Adrenal gland (tissue), 12 donors: ENCODE data around the gene LBH. TPM values are rescaled to one million over a fixed set of nuclear protein-coding genes. Genes with fewer than 3 reads are reported as not detected.

Source experiments
- DNase-seq, 7 donors: peaks; one replicate each; pipeline ENCODE4 v3.0.0-alpha.2; 2019 to 2020
- H3K27ac ChIP-seq, 5 donors: fragments of 200-600 bp; sonication (generic) in 4 of 5; 1 replicate in 3 of 5; 2 replicates in 2 of 5; pipeline versions ENCODE4 v1.5.1 to v1.8.0; 2016 to 2020; ENCODE audit warnings: mild to moderate bottlenecking in 1 of 5
- H3K27me3 ChIP-seq: fragments of 200-600 bp; 2 replicates; pipeline ENCODE4 v1.8.0; 2021
- H3K36me3 ChIP-seq, 2 donors: fragments of 200-600 bp; replicated peaks in 1 of 2; 1 replicate in 1 of 2; 2 replicates in 1 of 2; pipeline versions ENCODE4 v1.5.1 to v1.8.0; 2018 to 2022
- H3K4me1 ChIP-seq, 2 donors: fragments of 200-600 bp; replicated peaks in 1 of 2; 1 replicate in 1 of 2; 2 replicates in 1 of 2; pipeline versions ENCODE4 v1.5.1 to v1.8.0; 2018 to 2021
- H3K4me3 ChIP-seq, 4 donors: fragments of 200-600 bp; sonication (generic) in 3 of 4; one replicate each; pipeline ENCODE4 v1.5.1; 2016 to 2018
- H3K9me3 ChIP-seq, 3 donors: fragments of 200-600 bp; sonication (generic) in 1 of 3; replicated peaks in 1 of 3; 1 replicate in 2 of 3; 2 replicates in 1 of 3; pipeline versions ENCODE4 v1.5.1 to v1.8.0; 2016 to 2021
- CTCF ChIP-seq, 6 experiments: fragments of 450-650 bp in 4 of 6; fragments of 200-600 bp in 2 of 6; sonication (generic) in 1 of 6; IDR thresholded peaks; 1 replicate in 5 of 6; 2 replicates in 1 of 6; pipeline versions ENCODE4 v1.5.1 to v1.8.0; 2016 to 2021; ENCODE audit warnings: antibody characterized with exemption in 6 of 6, mild to moderate bottlenecking in 2 of 6, moderate library complexity in 1 of 6
- POLR2A ChIP-seq, 2 donors: fragments of 450-650 bp; IDR thresholded peaks; one replicate each; pipeline ENCODE4 v1.6.1; 2017; ENCODE audit warnings: antibody characterized with exemption in 2 of 2, mild to moderate bottlenecking in 2 of 2, moderate library complexity in 1 of 2
- WGBS, 4 donors: extraction: QIAGEN DNeasy Blood & Tissue Kit in 2 of 4; methylation state at CpG; one replicate each; pipeline versions ENCODE4 v1.1.5 to v1.1.7; 2013 to 2017; 5-methylcytosine and 5-hydroxymethylcytosine counted together
- intact Hi-C, 2 donors: fragments of 100-400 bp; cut with DNase I; formaldehyde crosslinking; loops; one replicate each; pipeline versions ENCODE4 v1.14.1 to v1.15.0; 2022 to 2023
- polyA plus RNA-seq, 3 donors: library from polyadenylated mRNA; stranded (reverse); fragments of 200-250 nt in 2 of 3; fragments of 350-450 nt in 1 of 3; fragmentation: Illumina TruSeq in 1 of 3; extraction: RNeasy Lipid Tissue Mini Kit (QIAGEN cat#74804) in 1 of 3; gene quantifications; one replicate each; pipeline ENCODE4 v1.2.3, GENCODE V29; 2013 to 2014
- total RNA-seq, 9 donors: library from RNA; depleted of rRNA in 4 of 9; stranded (reverse); fragments of >200 nt in 4 of 9; fragments of 120-200 nt in 1 of 9; fragmentation: NEBNext Ultra II Directional in 1 of 9; extraction: Animal tissue kit (Norgen Biotek cat#: 25700) in 1 of 9; gene quantifications; one replicate each; pipeline versions ENCODE4 v1.1.0 to v1.2.4, GENCODE V29; 2013 to 2023
- donor health status: healthy with polysubstance abuse.
- donor health status: Bipolar disorder and iron deficiency.
- donor health status: DM: yes; HTN: yes; CAD: no.
- donor health status: DM: no; HTN: no; CAD: no.
- donor health status: DM: no; HTN: no; CAD: no.
- donor health status: DM: yes; HTN: yes; CAD: no.

Gene LBH
- total and polyA plus RNA-seq, 12 donors, result 7.6 to 76.4 (median 11.4) TPM

GRCh38 chr2:30248791-30249190 is 17.5 kb downstream of the LBH start:
- peaks cover 17 to 29% of the 10 kb centered on the region in 2 donors for H3K4me1 ChIP-seq
- no peak for DNase-seq
- no peaks in the 10 kb centered on the region for H3K36me3 ChIP-seq
- no peak overlapping the region for H3K27ac ChIP-seq
- TF ChIP-seq CTCF (IDR thresholded peaks at IDR 0.05) (no peak), POLR2A (IDR thresholded peaks at IDR 0.05) (no peak)
- no peaks in the 10 kb centered on the region for H3K9me3 ChIP-seq
- 76 to 91% (median 83%) methylated on average over 2 of the region's 2 CpGs for WGBS, 4 donors
- no peaks in the 10 kb centered on the region for H3K27me3 ChIP-seq
- H3K4me3 ChIP-seq, result no peak overlapping the region
- intact Hi-C loops, result no loop called here

GRCh38 chr2:30249354-30249753 is 18.0 kb downstream of the LBH start:
- TF ChIP-seq POLR2A (IDR thresholded peaks at IDR 0.05) (no peak), CTCF (IDR thresholded peaks at IDR 0.05) (no peak)
- H3K4me3 ChIP-seq, result no peak overlapping the region
- H3K27ac ChIP-seq, result no peak overlapping the region
- intact Hi-C loops, result no loop called here
- H3K9me3 ChIP-seq, result no peaks in the 10 kb centered on the region
- no peaks in the 10 kb centered on the region for H3K36me3 ChIP-seq
- 63 to 80% (median 78%) methylated on average over 7 of the region's 7 CpGs for WGBS, 4 donors
- peaks cover 19 to 35% of the 10 kb centered on the region in 2 donors for H3K4me1 ChIP-seq
- H3K27me3 ChIP-seq, result no peaks in the 10 kb centered on the region
- DNase-seq, result no peak

GRCh38 chr2:30250421-30250820 is 19.1 kb downstream of the LBH start:
- DNase-seq, result no peak

GRCh38 chr2:30252723-30253701 is 21.7 kb downstream of the LBH start:
- peak in 1 of 2 donors; percentile 54 for TF ChIP-seq POLR2A (IDR thresholded peaks at IDR 0.05)
- no peak for TF ChIP-seq CTCF (IDR thresholded peaks at IDR 0.05)
- 28 to 35% (median 30%) methylated on average over 7 of the region's 7 CpGs for WGBS, 4 donors
- no peaks in the 10 kb centered on the region for H3K9me3 ChIP-seq
- H3K27ac ChIP-seq, result peak overlapping the region; percentile 35 to 89 (median 83)
- peak; percentile 81 to 95 (median 93) for DNase-seq
- intact Hi-C loops, result no loop called here
- peaks cover 0 to 5% of the 10 kb centered on the region in 2 donors for H3K36me3 ChIP-seq
- no peaks in the 10 kb centered on the region for H3K27me3 ChIP-seq
- H3K4me1 ChIP-seq, result peaks cover 19 to 38% of the 10 kb centered on the region in 2 donors
- H3K4me3 ChIP-seq, result no peak overlapping the region

More at GRCh38 chr2:30250421-30250820, 19.1 kb downstream of the LBH start:
- Histone ChIP-seq H3K4me1 (peaks cover 19 to 38% of the 10 kb centered on the region in 2 donors), H3K9me3 (no peaks in the 10 kb centered on the region), H3K27ac (no peak overlapping the region), H3K27me3 (no peaks in the 10 kb centered on the region), H3K36me3 (no peaks in the 10 kb centered on the region), H3K4me3 (no peak overlapping the region)
- 91 to 95% (median 93%) methylated on average over 4 to 6 of the region's 6 CpGs for WGBS, 4 donors
- TF ChIP-seq POLR2A (IDR thresholded peaks at IDR 0.05), result no peak
- intact Hi-C loops, result no loop called here
